Endodermal cell (in vitro differentiated cells): Measurements from ENCODE around the gene RBP4. TPM values are rescaled to one million over a fixed set of nuclear protein-coding genes. Genes with fewer than 3 reads are reported as not detected.
"Not testable (repeated sequence)": the region's sequence is repeated elsewhere in the genome, so short reads cannot be mapped to it uniquely, and the experiment has no call there.

ENCODE experiments used
- DNase-seq: peaks from one replicate; pipeline ENCODE4 v3.0.0-alpha.2; 2017
- H3K27ac ChIP-seq: 2 replicates; pipeline ENCODE4 v1.5.1; 2013; ENCODE audit warnings: mild to moderate bottlenecking, low read depth, low read length, moderate library complexity
- H3K27me3 ChIP-seq: 2 replicates; pipeline ENCODE4 v1.6.1; 2013; ENCODE audit warnings: mild to moderate bottlenecking, low read length, moderate library complexity; ENCODE audit not compliant: insufficient read depth, control insufficient read depth, poor library complexity, severe bottlenecking
- H3K36me3 ChIP-seq: 2 replicates; pipeline ENCODE4 v1.7.0; 2013; ENCODE audit warnings: mild to moderate bottlenecking, low read length, moderate library complexity; ENCODE audit not compliant: control insufficient read depth, insufficient read depth
- H3K4me1 ChIP-seq: one replicate; pipeline ENCODE4 v1.7.0; 2013; ENCODE audit warnings: low read length; ENCODE audit not compliant: control insufficient read depth, insufficient read depth
- H3K4me3 ChIP-seq: 2 replicates; pipeline ENCODE4 v1.5.1; 2013; ENCODE audit warnings: mild to moderate bottlenecking, low read length, moderate library complexity
- H3K9ac ChIP-seq: 2 replicates; pipeline ENCODE4 v1.6.1; 2013; ENCODE audit warnings: mild to moderate bottlenecking, low read length, moderate library complexity; ENCODE audit not compliant: poor library complexity, severe bottlenecking; ENCODE audit errors: extremely low read depth
- H3K9me3 ChIP-seq: 2 replicates; pipeline ENCODE4 v1.6.1; 2013; ENCODE audit warnings: mild to moderate bottlenecking, low read length, moderate library complexity; ENCODE audit not compliant: control insufficient read depth
- H3K27ac Mint-ChIP-seq: 2 replicates; pipeline ENCODE4 v1.8.0; 2020; ENCODE audit warnings: mixed read lengths
- H3K27me3 Mint-ChIP-seq: 2 replicates; pipeline ENCODE4 v1.8.0; 2021; ENCODE audit warnings: mild to moderate bottlenecking, mixed read lengths; ENCODE audit not compliant: insufficient read depth
- H3K36me3 Mint-ChIP-seq: 2 replicates; pipeline ENCODE4 v1.8.0; 2020; ENCODE audit warnings: low read depth, mixed read lengths
- H3K4me1 Mint-ChIP-seq: 2 replicates; pipeline ENCODE4 v1.8.0; 2020; ENCODE audit warnings: mixed read lengths
- H3K4me3 Mint-ChIP-seq: 2 replicates; pipeline ENCODE4 v1.8.0; 2020; ENCODE audit warnings: mild to moderate bottlenecking, moderate library complexity, mixed read lengths
- H3K9me3 Mint-ChIP-seq: 2 replicates; pipeline ENCODE4 v1.8.0; 2020; ENCODE audit warnings: mild to moderate bottlenecking, mixed read lengths
- WGBS, 2 experiments: methylation state at CpG; one replicate each; pipeline versions ENCODE4 v1.1.5 to v1.1.7; 2013; ENCODE audit warnings: missing lambda C conversion rate in 2 of 2, mixed read lengths in 1 of 2; ENCODE audit not compliant: insufficient coverage in 1 of 2, insufficient read length in 1 of 2; 5-methylcytosine and 5-hydroxymethylcytosine counted together
- total RNA-seq, 2 donors: library from RNA; stranded (reverse); fragmentation: NEBNext Ultra II Directional in 1 of 2; extraction: Animal tissue kit (Norgen Biotek cat#: 25700) in 1 of 2; gene quantifications; 2 replicates in 1 of 2; 3 replicates in 1 of 2; pipeline ENCODE4 v1.2.1, GENCODE V29; 2021
- TF ChIP-seq, protein P1 (sequence below): fragments of 200-600 bp; sonication (generic); conservative IDR thresholded peaks from 2 replicates; pipeline ENCODE4 v1.5.0; 2021; ENCODE audit warnings: antibody characterized with exemption, mild to moderate bottlenecking

RBP4 gene
- total RNA-seq, 2 donors from 2014 or later: 0.82 to 0.86 TPM

DNA sequence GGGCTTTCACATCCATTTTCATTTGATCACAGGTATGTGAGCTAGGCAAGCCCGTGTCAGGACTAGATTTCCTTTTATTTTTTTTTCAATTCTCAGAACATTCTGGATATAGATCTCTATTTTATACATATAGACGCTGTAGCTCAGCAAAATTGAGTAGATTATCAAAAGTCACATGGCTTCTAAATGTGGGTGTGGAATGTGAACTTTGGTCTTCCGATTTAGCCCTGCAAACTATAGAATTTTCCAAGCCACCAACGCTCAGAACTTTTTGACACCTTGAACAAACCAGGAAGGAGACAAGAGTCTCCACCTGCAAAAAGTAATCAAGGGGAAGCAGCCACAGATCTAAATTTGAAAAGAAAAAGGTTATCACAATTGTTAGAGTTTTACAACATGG lies 50.4 kb downstream of the RBP4 start:
- H3K27ac Mint-ChIP-seq: no peak overlapping the region
- no peaks in the 10 kb centered on the region for H3K36me3 ChIP-seq
- no peak overlapping the region for H3K9ac ChIP-seq
- no peak overlapping the region for H3K27ac ChIP-seq
- H3K4me1 Mint-ChIP-seq: peaks cover 4% of the 10 kb centered on the region
- DNase-seq: peak; percentile 9
- H3K9me3 Mint-ChIP-seq: no peaks in the 10 kb centered on the region
- H3K27me3 Mint-ChIP-seq: peaks cover 2% of the 10 kb centered on the region
- H3K4me3 ChIP-seq: no peak overlapping the region
- no peaks in the 10 kb centered on the region for H3K9me3 ChIP-seq
- 83 to 89% methylated on average over 3 of the region's 4 CpGs for WGBS, 2 experiments
- TF ChIP-seq, protein P1, sequence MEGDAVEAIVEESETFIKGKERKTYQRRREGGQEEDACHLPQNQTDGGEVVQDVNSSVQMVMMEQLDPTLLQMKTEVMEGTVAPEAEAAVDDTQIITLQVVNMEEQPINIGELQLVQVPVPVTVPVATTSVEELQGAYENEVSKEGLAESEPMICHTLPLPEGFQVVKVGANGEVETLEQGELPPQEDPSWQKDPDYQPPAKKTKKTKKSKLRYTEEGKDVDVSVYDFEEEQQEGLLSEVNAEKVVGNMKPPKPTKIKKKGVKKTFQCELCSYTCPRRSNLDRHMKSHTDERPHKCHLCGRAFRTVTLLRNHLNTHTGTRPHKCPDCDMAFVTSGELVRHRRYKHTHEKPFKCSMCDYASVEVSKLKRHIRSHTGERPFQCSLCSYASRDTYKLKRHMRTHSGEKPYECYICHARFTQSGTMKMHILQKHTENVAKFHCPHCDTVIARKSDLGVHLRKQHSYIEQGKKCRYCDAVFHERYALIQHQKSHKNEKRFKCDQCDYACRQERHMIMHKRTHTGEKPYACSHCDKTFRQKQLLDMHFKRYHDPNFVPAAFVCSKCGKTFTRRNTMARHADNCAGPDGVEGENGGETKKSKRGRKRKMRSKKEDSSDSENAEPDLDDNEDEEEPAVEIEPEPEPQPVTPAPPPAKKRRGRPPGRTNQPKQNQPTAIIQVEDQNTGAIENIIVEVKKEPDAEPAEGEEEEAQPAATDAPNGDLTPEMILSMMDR: no peak
- no peaks in the 10 kb centered on the region for H3K36me3 Mint-ChIP-seq
- no peak overlapping the region for H3K4me3 Mint-ChIP-seq
- H3K4me1 ChIP-seq: no peaks in the 10 kb centered on the region
- H3K27me3 ChIP-seq: no peaks in the 10 kb centered on the region

DNA sequence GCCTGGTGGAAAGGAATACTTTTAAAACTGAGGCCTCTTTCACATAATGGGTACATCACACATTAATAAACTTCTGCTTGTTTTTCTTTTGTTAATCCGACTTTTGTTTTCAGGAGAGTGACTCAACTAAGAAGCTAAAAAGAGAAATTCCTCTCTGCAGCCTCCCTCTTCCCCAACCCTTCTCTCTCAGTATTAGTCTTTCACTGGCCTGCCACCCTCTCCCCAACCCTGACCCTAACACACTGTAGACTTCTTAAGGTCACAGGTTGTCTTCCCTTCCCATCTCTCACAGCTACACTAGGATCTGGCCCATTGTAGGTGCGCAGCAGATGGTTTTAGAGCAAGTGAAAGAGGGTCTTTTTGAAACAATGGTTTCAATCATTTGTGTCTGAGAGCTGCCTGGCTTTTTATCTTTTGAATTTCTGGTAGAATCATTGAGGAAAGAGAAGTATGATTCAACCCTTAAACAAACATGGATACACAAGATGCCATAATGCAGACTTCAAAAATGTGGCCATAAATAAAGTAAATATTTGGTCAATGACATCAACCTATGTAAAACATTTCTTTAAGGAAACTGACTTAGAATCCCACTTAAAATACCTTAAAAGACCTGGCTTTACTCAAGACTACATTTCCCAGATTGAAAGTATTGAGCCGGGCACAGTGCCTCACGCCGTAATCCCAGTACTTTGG lies 52.5 kb downstream of the RBP4 start:
- Histone ChIP-seq H3K36me3 (no peaks in the 10 kb centered on the region), H3K9ac (no peak overlapping the region), H3K9me3 (no peaks in the 10 kb centered on the region), H3K27me3 (no peaks in the 10 kb centered on the region), H3K27ac (no peak overlapping the region), H3K4me3 (no peak overlapping the region), H3K4me1 (no peaks in the 10 kb centered on the region)
- WGBS, 2 experiments: 82 to 95% methylated on average over 3 to 5 of the region's 5 CpGs
- DNase-seq: peak; percentile 10
- Mint-ChIP-seq H3K4me1 (no peaks in the 10 kb centered on the region), H3K4me3 (no peak overlapping the region), H3K27me3 (peaks cover 2% of the 10 kb centered on the region), H3K9me3 (no peaks in the 10 kb centered on the region), H3K36me3 (no peaks in the 10 kb centered on the region), H3K27ac (no peak overlapping the region)
- TF ChIP-seq, protein P1: no peak

DNA sequence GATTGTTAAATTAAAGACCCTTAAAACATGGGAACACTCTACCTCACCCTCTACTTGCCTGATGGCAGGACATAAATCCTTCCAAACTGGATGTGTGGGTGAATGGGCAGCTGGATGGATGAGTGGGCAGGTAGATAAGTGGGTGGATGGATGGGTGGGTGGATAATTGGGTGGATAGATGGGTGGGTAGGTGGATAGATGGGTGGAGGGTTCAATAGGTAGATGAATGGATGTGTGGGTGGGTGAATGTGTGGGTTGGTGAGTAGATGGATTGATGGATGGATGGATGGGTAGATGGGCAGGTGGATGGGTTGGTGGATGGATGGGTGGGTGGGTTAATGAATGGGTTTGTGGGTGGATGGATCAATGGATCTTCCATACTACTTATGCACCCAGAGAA lies 53.5 kb downstream of the RBP4 start:
- Histone ChIP-seq H3K9me3 (no peaks in the 10 kb centered on the region), H3K36me3 (no peaks in the 10 kb centered on the region), H3K27ac (no peak overlapping the region), H3K27me3 (no peaks in the 10 kb centered on the region), H3K4me3 (no peak overlapping the region), H3K9ac (no peak overlapping the region), H3K4me1 (no peaks in the 10 kb centered on the region)
- peaks cover 4% of the 10 kb centered on the region for H3K27me3 Mint-ChIP-seq
- no peak overlapping the region for H3K4me3 Mint-ChIP-seq
- no peaks in the 10 kb centered on the region for H3K4me1 Mint-ChIP-seq
- no peak overlapping the region for H3K27ac Mint-ChIP-seq
- no peak for DNase-seq
- TF ChIP-seq, protein P1: no peak
- H3K9me3 Mint-ChIP-seq: no peaks in the 10 kb centered on the region
- H3K36me3 Mint-ChIP-seq: no peaks in the 10 kb centered on the region

DNA sequence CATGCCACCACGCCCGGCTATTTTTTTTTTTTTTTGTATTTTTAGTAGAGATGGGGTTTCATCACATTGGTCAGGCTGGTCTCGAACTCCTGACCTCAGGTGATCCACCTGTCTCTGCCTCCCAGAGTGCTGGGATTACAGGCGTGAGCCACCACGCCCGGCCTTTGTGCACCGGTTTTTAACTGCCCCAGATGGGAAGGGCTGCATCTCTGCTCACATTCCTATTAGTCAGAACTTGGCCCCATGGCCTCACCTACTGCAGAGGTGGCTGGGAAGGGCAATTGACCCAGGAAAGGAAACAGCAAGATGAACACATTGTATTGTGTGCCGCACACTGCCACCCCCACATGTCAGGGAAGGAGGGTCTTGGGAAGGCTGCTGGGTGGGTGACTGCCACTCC lies 54.0 kb downstream of the RBP4 start:
- not testable (repeated sequence) for H3K27me3 Mint-ChIP-seq, H3K27ac Mint-ChIP-seq, H3K36me3 Mint-ChIP-seq, H3K9ac ChIP-seq, H3K4me3 ChIP-seq, H3K36me3 ChIP-seq, H3K9me3 ChIP-seq, H3K9me3 Mint-ChIP-seq, H3K27me3 ChIP-seq, H3K4me3 Mint-ChIP-seq, H3K27ac ChIP-seq, H3K4me1 Mint-ChIP-seq, H3K4me1 ChIP-seq, DNase-seq
- 77 to 96% methylated on average over 3 to 6 of the region's 8 CpGs for WGBS, 2 experiments
